ENCODE results near the gene VAMP2.

DNA sequence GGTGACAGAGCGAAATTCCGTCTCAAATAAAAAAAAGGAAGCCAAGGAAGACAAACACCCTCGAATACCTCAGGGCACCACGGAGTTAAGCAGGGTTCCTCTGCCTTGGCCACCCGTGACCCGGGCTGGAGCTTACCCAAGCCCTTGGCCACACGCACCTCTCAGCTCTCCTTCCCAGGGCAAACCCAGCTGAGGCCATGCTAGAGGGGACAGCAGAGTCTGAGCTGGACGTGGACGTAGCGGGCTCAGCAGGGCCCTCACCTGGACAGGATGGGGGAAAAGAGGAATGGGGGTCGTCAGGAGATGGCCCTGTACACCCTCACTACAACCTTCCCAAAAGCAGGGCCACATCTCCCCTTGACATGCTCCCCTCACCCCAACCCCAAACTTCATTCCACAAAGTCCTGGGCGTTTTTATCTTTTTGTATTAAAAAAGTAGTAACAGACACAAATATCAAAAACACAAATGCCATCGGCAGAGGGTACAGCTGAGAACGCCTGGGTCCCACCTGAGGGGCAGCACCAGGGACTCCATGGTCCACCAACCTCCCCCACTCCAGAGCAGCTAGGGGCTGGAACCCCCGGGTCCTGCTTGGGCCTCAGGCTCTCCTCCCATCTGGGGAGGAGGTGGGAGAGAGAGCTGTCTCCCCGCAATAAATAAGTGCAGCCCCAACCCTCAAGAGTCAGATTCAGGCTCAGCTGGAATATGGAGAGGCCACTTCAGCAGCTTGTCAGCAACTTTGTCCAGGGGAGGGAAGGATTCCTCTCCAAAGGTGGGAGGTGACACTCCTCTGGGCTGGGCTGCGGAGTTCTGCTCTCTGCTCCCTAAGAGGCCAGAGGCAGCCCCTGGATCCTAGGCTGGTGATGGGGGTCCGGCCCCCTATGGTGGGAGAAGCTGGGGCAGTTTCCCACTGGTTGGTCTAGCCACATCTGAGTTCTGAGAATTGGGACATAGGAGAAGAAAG is 22.4 kb downstream of the VAMP2 start:
- TF ChIP-seq, protein P1, sequence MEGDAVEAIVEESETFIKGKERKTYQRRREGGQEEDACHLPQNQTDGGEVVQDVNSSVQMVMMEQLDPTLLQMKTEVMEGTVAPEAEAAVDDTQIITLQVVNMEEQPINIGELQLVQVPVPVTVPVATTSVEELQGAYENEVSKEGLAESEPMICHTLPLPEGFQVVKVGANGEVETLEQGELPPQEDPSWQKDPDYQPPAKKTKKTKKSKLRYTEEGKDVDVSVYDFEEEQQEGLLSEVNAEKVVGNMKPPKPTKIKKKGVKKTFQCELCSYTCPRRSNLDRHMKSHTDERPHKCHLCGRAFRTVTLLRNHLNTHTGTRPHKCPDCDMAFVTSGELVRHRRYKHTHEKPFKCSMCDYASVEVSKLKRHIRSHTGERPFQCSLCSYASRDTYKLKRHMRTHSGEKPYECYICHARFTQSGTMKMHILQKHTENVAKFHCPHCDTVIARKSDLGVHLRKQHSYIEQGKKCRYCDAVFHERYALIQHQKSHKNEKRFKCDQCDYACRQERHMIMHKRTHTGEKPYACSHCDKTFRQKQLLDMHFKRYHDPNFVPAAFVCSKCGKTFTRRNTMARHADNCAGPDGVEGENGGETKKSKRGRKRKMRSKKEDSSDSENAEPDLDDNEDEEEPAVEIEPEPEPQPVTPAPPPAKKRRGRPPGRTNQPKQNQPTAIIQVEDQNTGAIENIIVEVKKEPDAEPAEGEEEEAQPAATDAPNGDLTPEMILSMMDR (conservative IDR thresholded peaks at IDR 0.05; ENCODE audit: low read depth, low read length) = no peak
- TF ChIP-seq EZH2phosphoT487 (IDR thresholded peaks at IDR 0.05; ENCODE audit: borderline replicate concordance, low read length) (no peak), EZH2 (IDR thresholded peaks at IDR 0.05; ENCODE audit: low read length, unreplicated experiment) (no peak)

Data from PC-3 (cell line).